HL-60 (cell line): ENCODE data around the gene TMC6.

Source experiments
- DNase-seq, 2 experiments: peaks; one replicate each; pipeline ENCODE4 v3.0.0-alpha.2; 2010 to 2020; ENCODE audit warnings: low read depth in 1 of 2, low spot score in 1 of 2
- H3K27ac ChIP-seq: fragments of 250-450 bp; sonication (Bioruptor Pico); replicated peaks from 2 replicates; pipeline ENCODE4 v1.5.1; 2020; ENCODE audit warnings: mild to moderate bottlenecking, moderate library complexity
- H3K27me3 ChIP-seq: fragments of 250-450 bp; sonication (Bioruptor Pico); 2 replicates; pipeline ENCODE4 v1.5.1; 2021; ENCODE audit warnings: mild to moderate bottlenecking, moderate library complexity; ENCODE audit not compliant: insufficient read depth, poor library complexity, severe bottlenecking
- H3K4me3 ChIP-seq: replicated peaks from 2 replicates; pipeline ENCODE4 v1.5.1; 2011; ENCODE audit warnings: mild to moderate bottlenecking, control low read depth, low read length; ENCODE audit not compliant: insufficient read depth
- CTCF ChIP-seq: IDR thresholded peaks from one replicate; pipeline ENCODE4 v1.5.1; 2011; ENCODE audit warnings: low read length, control low read depth, inconsistent platforms; ENCODE audit not compliant: insufficient read depth
- GABPA ChIP-seq: IDR thresholded peaks from 2 replicates; pipeline ENCODE4 v1.6.1; 2012; ENCODE audit warnings: low read depth
- POLR2AphosphoS5 ChIP-seq: IDR thresholded peaks from 2 replicates; pipeline ENCODE4 v1.6.1; 2012; ENCODE audit warnings: low read depth
- REST ChIP-seq: IDR thresholded peaks from 2 replicates; pipeline ENCODE4 v1.6.1; 2012; ENCODE audit warnings: low read depth; ENCODE audit not compliant: insufficient replicate concordance
- SPI1 ChIP-seq: IDR thresholded peaks from 2 replicates; pipeline ENCODE4 v1.6.1; 2012; ENCODE audit warnings: low read depth, mild to moderate bottlenecking, borderline replicate concordance

The TMC6 gene

GRCh38 chr17:78122216-78122930, 6.2 kb downstream of the TMC6 start:
- H3K4me3 ChIP-seq, result no peak overlapping the region
- no peak for DNase-seq
- no peaks in the 10 kb centered on the region for H3K27me3 ChIP-seq
- no peak overlapping the region for H3K27ac ChIP-seq
- no peak for TF ChIP-seq CTCF
- TF ChIP-seq SPI1, result no peak
- TF ChIP-seq POLR2AphosphoS5, result no peak
- no peak for TF ChIP-seq REST
- TF ChIP-seq GABPA, result no peak

GRCh38 chr17:78121801-78122215, 6.7 kb downstream of the TMC6 start:
- Histone ChIP-seq H3K4me3 (no peak overlapping the region), H3K27ac (no peak overlapping the region), H3K27me3 (no peaks in the 10 kb centered on the region)
- DNase-seq, result no peak
- no peak for TF ChIP-seq GABPA
- no peak for TF ChIP-seq REST
- no peak for TF ChIP-seq POLR2AphosphoS5
- no peak for TF ChIP-seq SPI1
- TF ChIP-seq CTCF, result no peak

GRCh38 chr17:78120971-78121800, 7.4 kb downstream of the TMC6 start:
- no peak for DNase-seq
- H3K27ac ChIP-seq, result no peak overlapping the region
- TF ChIP-seq POLR2AphosphoS5 (no peak), REST (no peak), SPI1 (no peak), CTCF (no peak), GABPA (no peak)
- H3K4me3 ChIP-seq, result no peak overlapping the region
- H3K27me3 ChIP-seq, result no peaks in the 10 kb centered on the region
